ENCODE measurements around the gene HBA1.
"Not testable (repeated sequence)": the region's sequence is repeated elsewhere in the genome, so short reads cannot be mapped to it uniquely, and the experiment has no call there.

DNA sequence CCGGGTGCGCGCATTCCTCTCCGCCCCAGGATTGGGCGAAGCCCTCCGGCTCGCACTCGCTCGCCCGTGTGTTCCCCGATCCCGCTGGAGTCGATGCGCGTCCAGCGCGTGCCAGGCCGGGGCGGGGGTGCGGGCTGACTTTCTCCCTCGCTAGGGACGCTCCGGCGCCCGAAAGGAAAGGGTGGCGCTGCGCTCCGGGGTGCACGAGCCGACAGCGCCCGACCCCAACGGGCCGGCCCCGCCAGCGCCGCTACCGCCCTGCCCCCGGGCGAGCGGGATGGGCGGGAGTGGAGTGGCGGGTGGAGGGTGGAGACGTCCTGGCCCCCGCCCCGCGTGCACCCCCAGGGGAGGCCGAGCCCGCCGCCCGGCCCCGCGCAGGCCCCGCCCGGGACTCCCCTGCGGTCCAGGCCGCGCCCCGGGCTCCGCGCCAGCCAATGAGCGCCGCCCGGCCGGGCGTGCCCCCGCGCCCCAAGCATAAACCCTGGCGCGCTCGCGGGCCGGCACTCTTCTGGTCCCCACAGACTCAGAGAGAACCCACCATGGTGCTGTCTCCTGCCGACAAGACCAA lies 4.0 kb upstream of the HBA1 start, which contains the start of gene HBA2:
- TF ChIP-seq, protein P1, sequence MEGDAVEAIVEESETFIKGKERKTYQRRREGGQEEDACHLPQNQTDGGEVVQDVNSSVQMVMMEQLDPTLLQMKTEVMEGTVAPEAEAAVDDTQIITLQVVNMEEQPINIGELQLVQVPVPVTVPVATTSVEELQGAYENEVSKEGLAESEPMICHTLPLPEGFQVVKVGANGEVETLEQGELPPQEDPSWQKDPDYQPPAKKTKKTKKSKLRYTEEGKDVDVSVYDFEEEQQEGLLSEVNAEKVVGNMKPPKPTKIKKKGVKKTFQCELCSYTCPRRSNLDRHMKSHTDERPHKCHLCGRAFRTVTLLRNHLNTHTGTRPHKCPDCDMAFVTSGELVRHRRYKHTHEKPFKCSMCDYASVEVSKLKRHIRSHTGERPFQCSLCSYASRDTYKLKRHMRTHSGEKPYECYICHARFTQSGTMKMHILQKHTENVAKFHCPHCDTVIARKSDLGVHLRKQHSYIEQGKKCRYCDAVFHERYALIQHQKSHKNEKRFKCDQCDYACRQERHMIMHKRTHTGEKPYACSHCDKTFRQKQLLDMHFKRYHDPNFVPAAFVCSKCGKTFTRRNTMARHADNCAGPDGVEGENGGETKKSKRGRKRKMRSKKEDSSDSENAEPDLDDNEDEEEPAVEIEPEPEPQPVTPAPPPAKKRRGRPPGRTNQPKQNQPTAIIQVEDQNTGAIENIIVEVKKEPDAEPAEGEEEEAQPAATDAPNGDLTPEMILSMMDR (IDR thresholded peaks at IDR 0.05 in 8 of 11, conservative IDR thresholded peaks at IDR 0.05 in 3 of 11), result not testable (repeated sequence)
- not testable (repeated sequence) for TF ChIP-seq POLR2A (IDR thresholded peaks at IDR 0.05)

Measured in spleen (tissue), 7 donors.